Measurements from ENCODE around the gene PCID2. TPM values are rescaled to one million over a fixed set of nuclear protein-coding genes. Genes with fewer than 3 reads are reported as not detected.

The PCID2 gene
- total and polyA plus RNA-seq, 2 of the 13 experiments (the other 11 are each of a cell fraction or from before 2014, with no cell fraction given) = 65.0 to 111 TPM

- TF ChIP-seq ZNF430 (CRISPR knock-in tag; IDR thresholded peaks at IDR 0.05) (0 out of 2 replicates have a peak, but pooled peaks have one; percentile 50), GFI1 (CRISPR knock-in tag; IDR thresholded peaks at IDR 0.05; ENCODE audit: borderline replicate concordance) (peak; percentile 97), CEBPG (CRISPR knock-in tag; IDR thresholded peaks at IDR 0.05) (peak; percentile 62), ZNF607 (CRISPR knock-in tag; IDR thresholded peaks at IDR 0.05; ENCODE audit: borderline replicate concordance) (peak; percentile 58; the same call in 1 of the 2 replicates), ZNF710 (CRISPR knock-in tag; IDR thresholded peaks at IDR 0.05; ENCODE audit: borderline replicate concordance) (0 out of 2 replicates have a peak, but pooled peaks have one; percentile 31), NR2F6 (IDR thresholded peaks at IDR 0.05) (peak; percentile 43; the same call in 1 of the 2 replicates), NR2F6 (CRISPR knock-in tag; IDR thresholded peaks at IDR 0.05) (peak; percentile 47), POLR2A (IDR thresholded peaks at IDR 0.05; ENCODE audit: insufficient read depth in 1 of 2, low read depth in 2 of 2, low read length in 2 of 2) (peak; percentile 33 to 41; a peak in 2 of 4 replicates), ZBTB49 (CRISPR knock-in tag; IDR thresholded peaks at IDR 0.05; ENCODE audit: borderline replicate concordance) (no peak), TBL1XR1 (IDR thresholded peaks at IDR 0.05; ENCODE audit: borderline replicate concordance, low read length, partially characterized antibody) (peak; percentile 63), HDAC2 (CRISPR knock-in tag; IDR thresholded peaks at IDR 0.05) (peak; percentile 70), ARNTL (CRISPR knock-in tag; IDR thresholded peaks at IDR 0.05) (peak; percentile 80), PAWR (CRISPR knock-in tag; IDR thresholded peaks at IDR 0.05; ENCODE audit: borderline replicate concordance) (no peak), ZNF564 (CRISPR knock-in tag; IDR thresholded peaks at IDR 0.05) (no peak), SRY (CRISPR knock-in tag; IDR thresholded peaks at IDR 0.05) (no peak; the same call in 1 of the 2 replicates)
- TF ChIP-seq, protein P1, sequence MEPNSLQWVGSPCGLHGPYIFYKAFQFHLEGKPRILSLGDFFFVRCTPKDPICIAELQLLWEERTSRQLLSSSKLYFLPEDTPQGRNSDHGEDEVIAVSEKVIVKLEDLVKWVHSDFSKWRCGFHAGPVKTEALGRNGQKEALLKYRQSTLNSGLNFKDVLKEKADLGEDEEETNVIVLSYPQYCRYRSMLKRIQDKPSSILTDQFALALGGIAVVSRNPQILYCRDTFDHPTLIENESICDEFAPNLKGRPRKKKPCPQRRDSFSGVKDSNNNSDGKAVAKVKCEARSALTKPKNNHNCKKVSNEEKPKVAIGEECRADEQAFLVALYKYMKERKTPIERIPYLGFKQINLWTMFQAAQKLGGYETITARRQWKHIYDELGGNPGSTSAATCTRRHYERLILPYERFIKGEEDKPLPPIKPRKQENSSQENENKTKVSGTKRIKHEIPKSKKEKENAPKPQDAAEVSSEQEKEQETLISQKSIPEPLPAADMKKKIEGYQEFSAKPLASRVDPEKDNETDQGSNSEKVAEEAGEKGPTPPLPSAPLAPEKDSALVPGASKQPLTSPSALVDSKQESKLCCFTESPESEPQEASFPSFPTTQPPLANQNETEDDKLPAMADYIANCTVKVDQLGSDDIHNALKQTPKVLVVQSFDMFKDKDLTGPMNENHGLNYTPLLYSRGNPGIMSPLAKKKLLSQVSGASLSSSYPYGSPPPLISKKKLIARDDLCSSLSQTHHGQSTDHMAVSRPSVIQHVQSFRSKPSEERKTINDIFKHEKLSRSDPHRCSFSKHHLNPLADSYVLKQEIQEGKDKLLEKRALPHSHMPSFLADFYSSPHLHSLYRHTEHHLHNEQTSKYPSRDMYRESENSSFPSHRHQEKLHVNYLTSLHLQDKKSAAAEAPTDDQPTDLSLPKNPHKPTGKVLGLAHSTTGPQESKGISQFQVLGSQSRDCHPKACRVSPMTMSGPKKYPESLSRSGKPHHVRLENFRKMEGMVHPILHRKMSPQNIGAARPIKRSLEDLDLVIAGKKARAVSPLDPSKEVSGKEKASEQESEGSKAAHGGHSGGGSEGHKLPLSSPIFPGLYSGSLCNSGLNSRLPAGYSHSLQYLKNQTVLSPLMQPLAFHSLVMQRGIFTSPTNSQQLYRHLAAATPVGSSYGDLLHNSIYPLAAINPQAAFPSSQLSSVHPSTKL (CRISPR knock-in tag; IDR thresholded peaks at IDR 0.05) = peak; percentile 87
- TF ChIP-seq, protein P2, sequence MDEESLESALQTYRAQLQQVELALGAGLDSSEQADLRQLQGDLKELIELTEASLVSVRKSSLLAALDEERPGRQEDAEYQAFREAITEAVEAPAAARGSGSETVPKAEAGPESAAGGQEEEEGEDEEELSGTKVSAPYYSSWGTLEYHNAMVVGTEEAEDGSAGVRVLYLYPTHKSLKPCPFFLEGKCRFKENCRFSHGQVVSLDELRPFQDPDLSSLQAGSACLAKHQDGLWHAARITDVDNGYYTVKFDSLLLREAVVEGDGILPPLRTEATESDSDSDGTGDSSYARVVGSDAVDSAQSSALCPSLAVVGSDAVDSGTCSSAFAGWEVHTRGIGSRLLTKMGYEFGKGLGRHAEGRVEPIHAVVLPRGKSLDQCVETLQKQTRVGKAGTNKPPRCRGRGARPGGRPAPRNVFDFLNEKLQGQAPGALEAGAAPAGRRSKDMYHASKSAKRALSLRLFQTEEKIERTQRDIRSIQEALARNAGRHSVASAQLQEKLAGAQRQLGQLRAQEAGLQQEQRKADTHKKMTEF (CRISPR knock-in tag; IDR thresholded peaks at IDR 0.05) = 0 out of 2 replicates have a peak, but pooled peaks have one; percentile 38
- TF ChIP-seq, protein P3, sequence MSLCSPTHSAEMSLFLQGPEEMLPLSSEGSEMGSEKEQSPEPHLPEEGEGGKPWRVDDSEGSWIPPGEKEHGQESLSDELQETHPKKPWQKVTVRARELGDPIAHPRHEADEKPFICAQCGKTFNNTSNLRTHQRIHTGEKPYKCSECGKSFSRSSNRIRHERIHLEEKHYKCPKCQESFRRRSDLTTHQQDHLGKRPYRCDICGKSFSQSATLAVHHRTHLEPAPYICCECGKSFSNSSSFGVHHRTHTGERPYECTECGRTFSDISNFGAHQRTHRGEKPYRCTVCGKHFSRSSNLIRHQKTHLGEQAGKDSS (CRISPR knock-in tag; IDR thresholded peaks at IDR 0.05; ENCODE audit: borderline replicate concordance, low read depth) = 0 out of 2 replicates have a peak, but pooled peaks have one; percentile 45
Measured at GRCh38 chr13:113169277-113170272, 38.9 kb downstream of the PCID2 start (continued).

Data from HepG2 (cell line).